Panc1 (cell line): Measurements from ENCODE around the gene ALOX12.

Experiments
- POLR2AphosphoS5 ChIP-seq: IDR thresholded peaks from 2 replicates; pipeline ENCODE4 v1.6.1; 2012; ENCODE audit warnings: mild to moderate bottlenecking, low read depth, low read length, moderate library complexity
- SIN3A ChIP-seq: IDR thresholded peaks from 2 replicates; pipeline ENCODE4 v1.6.1; 2012; ENCODE audit warnings: low read depth, mild to moderate bottlenecking, low read length, moderate library complexity, borderline replicate concordance; ENCODE audit not compliant: insufficient read depth
- TF ChIP-seq, protein P1 (sequence below): fragments of 450-650 bp; IDR thresholded peaks from 2 replicates; pipeline ENCODE4 v1.5.1; 2017; ENCODE audit warnings: mild to moderate bottlenecking

DNA sequence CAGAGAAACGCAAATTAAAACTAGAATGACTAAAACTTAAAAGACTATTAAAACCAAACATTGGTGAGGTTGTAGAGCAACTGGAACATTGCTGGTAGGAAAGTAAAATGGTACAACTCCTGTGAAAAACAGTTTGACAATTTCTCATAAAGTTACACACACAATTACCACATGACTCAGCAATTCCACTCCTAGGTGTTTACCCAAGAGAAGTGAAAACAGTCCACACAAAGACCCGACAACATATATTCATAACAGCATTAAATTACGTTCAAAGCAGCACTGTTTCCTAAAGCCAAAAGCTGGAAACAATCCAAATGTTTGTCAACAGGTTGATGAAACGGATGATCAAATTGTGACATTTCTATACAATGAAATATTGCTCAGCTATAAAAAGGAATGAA, 26.5 kb upstream of the ALOX12 start:
- TF ChIP-seq, protein P1, sequence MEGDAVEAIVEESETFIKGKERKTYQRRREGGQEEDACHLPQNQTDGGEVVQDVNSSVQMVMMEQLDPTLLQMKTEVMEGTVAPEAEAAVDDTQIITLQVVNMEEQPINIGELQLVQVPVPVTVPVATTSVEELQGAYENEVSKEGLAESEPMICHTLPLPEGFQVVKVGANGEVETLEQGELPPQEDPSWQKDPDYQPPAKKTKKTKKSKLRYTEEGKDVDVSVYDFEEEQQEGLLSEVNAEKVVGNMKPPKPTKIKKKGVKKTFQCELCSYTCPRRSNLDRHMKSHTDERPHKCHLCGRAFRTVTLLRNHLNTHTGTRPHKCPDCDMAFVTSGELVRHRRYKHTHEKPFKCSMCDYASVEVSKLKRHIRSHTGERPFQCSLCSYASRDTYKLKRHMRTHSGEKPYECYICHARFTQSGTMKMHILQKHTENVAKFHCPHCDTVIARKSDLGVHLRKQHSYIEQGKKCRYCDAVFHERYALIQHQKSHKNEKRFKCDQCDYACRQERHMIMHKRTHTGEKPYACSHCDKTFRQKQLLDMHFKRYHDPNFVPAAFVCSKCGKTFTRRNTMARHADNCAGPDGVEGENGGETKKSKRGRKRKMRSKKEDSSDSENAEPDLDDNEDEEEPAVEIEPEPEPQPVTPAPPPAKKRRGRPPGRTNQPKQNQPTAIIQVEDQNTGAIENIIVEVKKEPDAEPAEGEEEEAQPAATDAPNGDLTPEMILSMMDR, result no peak
- TF ChIP-seq SIN3A, result no peak
- TF ChIP-seq POLR2AphosphoS5, result no peak
